GM10248 (cell line): Measurements from ENCODE around the gene LOXHD1.

Experiments
- CTCF ChIA-PET: fragments of 300-600 bp; sonication (Branson Sonifier 250); formaldehyde crosslinking; extraction: SDS; loops from one replicate; lab custom pipeline; 2021; ENCODE audit warnings: antibody characterized with exemption; lab: Yijun Ruan, JAX
- POLR2A ChIA-PET: fragments of 350-650 bp; sonication (Branson Sonifier 250); formaldehyde crosslinking; extraction: SDS; loops from one replicate; lab custom pipeline; 2020; ENCODE audit warnings: antibody characterized with exemption; lab: Yijun Ruan, JAX
- DNase-seq: peaks from one replicate; pipeline ENCODE4 v3.0.0; 2012; ENCODE audit errors: extremely low spot score
- CTCF ChIP-seq: IDR thresholded peaks from 2 replicates; pipeline ENCODE4 v1.5.1; 2012; ENCODE audit warnings: mild to moderate bottlenecking, low read depth; ENCODE audit errors: extremely low read depth, missing control alignments, control extremely low read depth

Gene LOXHD1

DNA sequence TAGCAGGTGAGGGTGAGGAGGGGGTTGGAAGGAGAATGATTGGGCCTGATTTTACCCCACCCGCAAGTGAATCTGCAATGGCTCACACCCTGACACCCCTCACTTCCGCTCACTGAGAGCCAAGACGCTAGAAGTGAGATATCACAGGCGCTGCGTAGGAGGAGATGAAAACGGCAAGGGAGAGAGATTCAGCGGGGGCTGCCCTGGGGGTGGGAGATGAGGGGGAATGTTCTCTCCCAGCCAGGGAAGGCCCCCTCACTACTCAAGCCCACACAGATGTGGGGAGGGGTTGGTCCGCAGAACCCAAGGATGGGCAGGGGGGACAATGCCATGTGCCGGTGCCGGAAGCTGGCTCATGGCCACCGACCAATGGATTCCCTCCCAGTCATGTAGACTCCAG lies 32.9 kb downstream of the LOXHD1 start:
- POLR2A ChIA-PET: no interaction called here

DNA sequence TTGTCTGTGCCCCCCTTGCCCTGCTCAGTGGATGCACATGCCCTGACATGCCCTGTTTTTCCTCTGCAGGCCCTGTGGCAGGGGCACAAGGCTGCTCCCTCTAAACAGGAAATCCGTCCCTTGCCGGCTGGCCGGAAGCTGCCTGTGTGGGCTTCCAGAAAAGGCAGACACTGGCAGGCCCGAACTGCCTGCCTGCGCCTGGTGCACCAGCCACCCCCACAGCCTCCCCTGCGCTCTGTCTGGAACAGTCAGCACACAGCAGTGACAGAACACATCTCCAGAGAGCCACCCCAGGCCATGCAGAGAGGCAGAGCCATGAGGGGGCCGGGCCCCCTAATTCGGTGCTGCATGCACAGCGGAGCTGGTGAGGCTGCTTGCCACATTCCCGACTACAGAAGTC lies 33.5 kb downstream of the LOXHD1 start:
- POLR2A ChIA-PET: no interaction called here
- CTCF ChIA-PET: interaction anchor here (1.2 to 2.0 kb wide), 6 partner anchors 8 to 474 kb away, joined by 3 to 11 read pairs (median 4); no protein-coding TSS in a partner anchor
- no peak for DNase-seq
- TF ChIP-seq CTCF: no peak

More for the DNA sequence above, 32.9 kb downstream of the LOXHD1 start:
- DNase-seq: no peak
- no peak for TF ChIP-seq CTCF
- CTCF ChIA-PET: interaction anchor here (1.4 to 1.8 kb wide), 2 partner anchors 11 to 34 kb away, joined by 3 to 8 read pairs; no protein-coding TSS in a partner anchor

DNA sequence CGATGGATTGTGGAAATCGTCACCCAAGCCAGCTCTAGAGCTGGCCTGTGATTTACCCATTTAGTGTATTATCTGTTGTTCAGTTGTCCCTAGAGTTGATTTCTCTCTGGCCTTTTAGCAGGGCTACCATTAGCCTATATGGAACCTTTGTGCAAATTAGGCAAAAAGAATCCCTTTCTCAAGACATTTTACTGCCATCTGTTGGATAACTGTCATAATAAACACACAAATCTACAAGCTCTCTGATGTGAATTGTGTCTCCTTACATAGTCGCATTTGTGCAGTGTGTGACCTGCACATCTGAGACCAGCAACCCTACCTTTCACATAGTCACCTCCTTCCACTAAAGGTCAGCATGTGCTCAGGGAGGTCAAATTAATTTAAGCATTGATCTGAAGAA lies 34.0 kb downstream of the LOXHD1 start:
- POLR2A ChIA-PET: no interaction called here
- TF ChIP-seq CTCF: no peak
- DNase-seq: no peak
- CTCF ChIA-PET: interaction anchor here (0.9 to 2.0 kb wide), 9 partner anchors 9 to 477 kb away, joined by 3 to 11 read pairs (median 3); no protein-coding TSS in a partner anchor

DNA sequence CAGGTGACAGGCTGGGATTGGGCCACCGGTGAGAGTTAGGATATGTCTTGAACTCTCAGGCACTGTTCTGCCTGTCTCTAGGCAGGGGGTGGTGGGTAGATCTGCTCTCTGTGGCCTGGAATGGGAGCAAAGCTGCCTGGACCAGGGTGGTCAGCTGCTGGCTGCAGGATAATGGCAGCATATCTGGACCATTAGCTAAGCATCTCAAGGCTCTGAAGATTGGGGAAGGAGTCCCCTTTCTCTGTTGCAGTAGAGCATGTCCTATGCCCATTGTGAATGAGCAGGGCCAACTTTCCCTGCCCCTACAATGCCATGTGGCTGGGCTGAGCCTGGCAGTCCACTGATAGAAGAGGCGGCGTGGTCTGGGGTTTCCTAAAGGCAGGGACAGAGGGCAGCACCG lies 34.6 kb downstream of the LOXHD1 start:
- ChIA-PET POLR2A (no interaction called here), CTCF (interaction anchor here (0.9 to 2.0 kb wide), 9 partner anchors 10 to 476 kb away, joined by 3 to 11 read pairs (median 3); no protein-coding TSS in a partner anchor)
- no peak for DNase-seq
- no peak for TF ChIP-seq CTCF

DNA sequence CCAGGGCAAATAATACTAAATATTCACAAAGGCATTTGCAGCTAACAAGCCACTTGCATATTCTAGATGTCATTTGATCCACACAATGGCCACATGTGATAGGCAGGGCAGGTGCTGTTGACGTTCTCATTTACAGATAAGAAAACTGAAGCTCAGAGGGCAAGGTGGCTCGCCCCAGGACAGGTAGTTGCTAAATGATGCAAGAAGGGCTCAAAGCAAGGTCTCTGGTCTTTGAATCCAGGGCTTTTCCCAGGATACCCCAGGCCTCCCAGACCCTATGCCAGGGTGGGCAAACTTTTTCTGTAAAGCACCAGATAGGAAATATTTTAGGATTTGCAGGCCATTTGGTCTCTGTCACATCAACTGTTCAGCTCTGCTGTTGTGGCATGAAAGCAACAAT lies 35.1 kb downstream of the LOXHD1 start:
- no peak for TF ChIP-seq CTCF
- no peak for DNase-seq
- POLR2A ChIA-PET: no interaction called here
- CTCF ChIA-PET: interaction anchor here (1.1 to 2.0 kb wide), 3 partner anchors 17 to 340 kb away, joined by 3 to 11 read pairs (median 5); no protein-coding TSS in a partner anchor

DNA sequence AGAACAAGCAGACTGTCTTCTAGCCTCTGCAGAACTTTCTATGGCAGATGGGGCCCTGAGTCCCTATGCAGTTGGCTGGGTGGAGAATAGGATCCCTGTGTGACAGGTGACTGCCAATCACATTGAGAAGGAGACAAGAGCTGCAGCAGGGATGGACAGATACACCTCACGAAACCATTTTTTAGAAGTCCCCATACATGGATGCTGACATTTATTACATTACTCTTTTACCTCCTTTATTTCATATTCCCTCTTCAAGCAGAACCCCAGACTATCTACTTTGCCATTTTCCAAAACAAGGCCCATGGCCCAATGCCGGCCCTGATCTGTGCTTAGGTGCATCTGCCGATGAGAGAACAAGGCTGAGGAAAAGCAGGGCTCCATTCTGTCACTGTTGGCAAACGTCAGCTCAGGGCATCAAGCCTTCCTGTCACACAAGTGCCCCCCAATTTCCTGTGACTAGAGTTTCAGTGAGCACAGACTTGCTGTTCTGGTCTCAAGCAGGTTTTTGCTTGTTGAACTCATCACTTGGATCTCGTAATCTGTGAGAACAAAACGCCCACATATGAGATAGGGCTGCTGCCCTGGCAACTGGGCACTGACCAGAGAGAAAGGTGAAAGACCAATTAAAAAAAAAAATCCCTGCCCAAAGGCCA lies 35.8 kb downstream of the LOXHD1 start:
- ChIA-PET POLR2A (no interaction called here), CTCF (no interaction called here)

More for the DNA sequence above, 35.8 kb downstream of the LOXHD1 start:
- no peak for DNase-seq
- TF ChIP-seq CTCF: no peak
